Rectal smooth muscle tissue (tissue), 1 donor: ENCODE measurements around the gene ZMAT5.

ENCODE experiments used
- H3K27ac ChIP-seq: one replicate; pipeline ENCODE4 v1.7.0; 2013; ENCODE audit warnings: low read depth, low read length, inconsistent platforms
- H3K27me3 ChIP-seq: one replicate; pipeline ENCODE4 v1.7.0; 2013; ENCODE audit warnings: low read length; ENCODE audit not compliant: control insufficient read depth, insufficient read depth
- H3K36me3 ChIP-seq: one replicate; pipeline ENCODE4 v1.7.0; 2013; ENCODE audit warnings: low read length; ENCODE audit not compliant: control insufficient read depth, insufficient read depth
- H3K4me1 ChIP-seq: one replicate; pipeline ENCODE4 v1.7.0; 2013; ENCODE audit warnings: low read length; ENCODE audit not compliant: control insufficient read depth, insufficient read depth
- H3K4me3 ChIP-seq: one replicate; pipeline ENCODE4 v1.7.0; 2013; ENCODE audit warnings: low read length
- H3K9ac ChIP-seq: one replicate; pipeline ENCODE4 v1.7.0; 2013; ENCODE audit warnings: low read length

Gene ZMAT5

DNA sequence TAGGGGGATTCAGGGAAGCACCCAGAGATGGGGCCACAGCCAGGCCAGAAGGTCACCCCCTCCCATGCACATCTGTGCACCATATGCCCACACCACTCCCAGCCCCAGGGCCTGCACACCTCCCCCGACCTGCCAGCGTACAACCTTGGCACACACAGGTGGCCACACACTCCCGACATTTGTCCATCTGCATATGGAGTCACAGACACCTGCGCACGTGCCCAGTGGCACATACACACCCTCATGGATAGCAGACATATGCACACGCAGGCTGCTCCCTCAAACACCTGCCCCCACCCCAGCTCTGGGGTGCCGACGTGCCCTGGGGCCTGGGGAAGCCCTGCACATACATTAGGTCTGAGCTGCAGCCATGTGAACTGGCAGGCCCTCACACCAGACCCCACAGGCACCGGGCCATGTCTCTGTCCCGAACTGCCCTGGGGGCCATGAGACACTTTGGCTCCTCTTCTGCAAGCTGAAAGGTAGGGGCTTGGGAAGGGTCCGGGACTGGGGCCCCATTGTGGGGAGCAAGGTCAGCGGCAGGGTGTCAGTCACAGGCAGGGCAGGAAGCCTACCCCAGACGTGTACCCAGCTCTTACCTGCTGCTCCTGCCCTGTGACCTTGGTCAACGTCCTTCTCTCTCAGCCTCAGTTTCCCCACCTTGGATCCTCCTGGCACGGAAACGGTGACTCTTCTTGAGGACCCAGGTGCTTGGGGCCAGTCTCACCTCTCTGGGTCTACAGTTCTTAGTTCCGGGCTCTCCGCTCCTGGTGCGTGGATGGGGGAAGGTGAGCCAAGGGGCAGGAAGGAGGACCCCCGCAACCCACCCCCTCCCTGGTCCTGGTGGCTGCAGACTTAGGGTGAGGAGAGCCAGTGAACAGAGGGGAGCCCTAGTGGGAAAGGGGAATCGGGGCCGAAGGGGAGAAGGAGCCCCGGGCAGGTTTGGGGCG, 47.6 kb downstream of the ZMAT5 start:
- Histone ChIP-seq H3K27ac (no peak overlapping the region), H3K9ac (no peak overlapping the region), H3K4me1 (no peaks in the 10 kb centered on the region), H3K4me3 (peak overlapping the region; percentile 27), H3K36me3 (no peaks in the 10 kb centered on the region), H3K27me3 (peaks cover 20% of the 10 kb centered on the region)

GRCh38 chr22:29717789-29718188, 49.0 kb downstream of the ZMAT5 start:
- Histone ChIP-seq H3K9ac (no peak overlapping the region), H3K4me1 (no peaks in the 10 kb centered on the region), H3K4me3 (no peak overlapping the region), H3K36me3 (no peaks in the 10 kb centered on the region), H3K27ac (no peak overlapping the region), H3K27me3 (peaks cover 20% of the 10 kb centered on the region)

DNA sequence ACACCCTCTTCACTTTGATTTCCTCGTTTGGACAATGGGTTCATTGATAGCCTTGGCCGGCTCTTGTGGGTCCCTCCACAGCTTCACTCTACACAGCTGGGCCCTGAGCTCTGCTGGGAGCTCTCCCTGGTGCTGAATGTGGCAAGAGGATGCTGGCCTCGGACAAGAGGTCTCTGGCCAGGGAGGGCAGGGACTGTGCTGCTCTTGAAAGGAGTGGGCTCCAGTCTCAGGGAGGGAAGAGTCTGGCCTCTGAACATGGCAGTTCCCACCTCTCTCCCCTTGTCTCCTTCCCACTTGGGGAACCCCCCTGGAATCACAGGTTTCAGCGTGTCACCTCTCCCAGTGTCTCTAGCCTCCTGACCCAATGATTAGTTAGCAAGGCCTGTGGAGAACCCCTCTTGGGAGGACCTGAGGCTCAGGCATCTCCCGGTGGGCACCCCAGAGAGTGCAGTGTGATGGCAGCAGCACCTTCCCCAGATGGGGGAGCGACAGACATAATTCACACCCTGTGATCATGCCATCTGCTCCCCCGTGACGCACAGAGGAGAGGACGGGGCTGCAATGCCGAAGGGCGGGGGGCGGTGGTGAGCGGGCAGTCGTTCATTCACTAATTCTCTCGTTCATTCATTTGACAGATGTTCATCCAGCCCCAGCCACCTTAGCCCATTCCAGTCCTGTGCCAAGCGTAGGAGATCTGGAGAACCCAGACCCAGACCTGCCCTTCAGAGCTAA, 49.8 kb downstream of the ZMAT5 start:
- no peak overlapping the region for H3K4me3 ChIP-seq
- H3K27ac ChIP-seq: no peak overlapping the region
- no peaks in the 10 kb centered on the region for H3K4me1 ChIP-seq
- H3K9ac ChIP-seq: no peak overlapping the region
- no peaks in the 10 kb centered on the region for H3K36me3 ChIP-seq
- H3K27me3 ChIP-seq: peaks cover 20% of the 10 kb centered on the region

GRCh38 chr22:29715705-29716104, 51.1 kb downstream of the ZMAT5 start:
- Histone ChIP-seq H3K9ac (no peak overlapping the region), H3K27ac (no peak overlapping the region), H3K27me3 (peaks cover 11% of the 10 kb centered on the region), H3K36me3 (no peaks in the 10 kb centered on the region), H3K4me1 (no peaks in the 10 kb centered on the region), H3K4me3 (no peak overlapping the region)

- no peaks in the 10 kb centered on the region for H3K4me1 ChIP-seq
- H3K27me3 ChIP-seq: peaks cover 11% of the 10 kb centered on the region
- H3K27ac ChIP-seq: no peak overlapping the region
- no peak overlapping the region for H3K9ac ChIP-seq
- no peaks in the 10 kb centered on the region for H3K36me3 ChIP-seq
- no peak overlapping the region for H3K4me3 ChIP-seq
Measured at GRCh38 chr22:29715240-29715639, 51.6 kb downstream of the ZMAT5 start.

- no peak overlapping the region for H3K9ac ChIP-seq
- no peaks in the 10 kb centered on the region for H3K4me1 ChIP-seq
- no peaks in the 10 kb centered on the region for H3K36me3 ChIP-seq
- peaks cover 3% of the 10 kb centered on the region for H3K27me3 ChIP-seq
- H3K27ac ChIP-seq: no peak overlapping the region
- H3K4me3 ChIP-seq: no peak overlapping the region
Measured at GRCh38 chr22:29713156-29713727, 53.6 kb downstream of the ZMAT5 start.

GRCh38 chr22:29712119-29712518, 54.7 kb downstream of the ZMAT5 start:
- H3K9ac ChIP-seq: no peak overlapping the region
- H3K27ac ChIP-seq: no peak overlapping the region
- H3K4me1 ChIP-seq: no peaks in the 10 kb centered on the region
- no peak overlapping the region for H3K4me3 ChIP-seq
- no peaks in the 10 kb centered on the region for H3K36me3 ChIP-seq
- H3K27me3 ChIP-seq: peaks cover 3% of the 10 kb centered on the region

- Histone ChIP-seq H3K27me3 (peaks cover 3% of the 10 kb centered on the region), H3K27ac (no peak overlapping the region), H3K4me3 (no peak overlapping the region), H3K9ac (no peak overlapping the region), H3K36me3 (no peaks in the 10 kb centered on the region), H3K4me1 (no peaks in the 10 kb centered on the region)
Measured at GRCh38 chr22:29710922-29711593, 55.7 kb downstream of the ZMAT5 start.

- H3K4me3 ChIP-seq: no peak overlapping the region
- no peak overlapping the region for H3K27ac ChIP-seq
- H3K4me1 ChIP-seq: no peaks in the 10 kb centered on the region
- H3K36me3 ChIP-seq: no peaks in the 10 kb centered on the region
- peaks cover 3% of the 10 kb centered on the region for H3K27me3 ChIP-seq
- H3K9ac ChIP-seq: no peak overlapping the region
Measured at GRCh38 chr22:29710193-29710592, 56.6 kb downstream of the ZMAT5 start.

- peaks cover 3% of the 10 kb centered on the region for H3K27me3 ChIP-seq
- peaks cover 4% of the 10 kb centered on the region for H3K4me1 ChIP-seq
- no peak overlapping the region for H3K4me3 ChIP-seq
- no peak overlapping the region for H3K27ac ChIP-seq
- H3K36me3 ChIP-seq: no peaks in the 10 kb centered on the region
- no peak overlapping the region for H3K9ac ChIP-seq
Measured at GRCh38 chr22:29707471-29707870, 59.3 kb downstream of the ZMAT5 start.

DNA sequence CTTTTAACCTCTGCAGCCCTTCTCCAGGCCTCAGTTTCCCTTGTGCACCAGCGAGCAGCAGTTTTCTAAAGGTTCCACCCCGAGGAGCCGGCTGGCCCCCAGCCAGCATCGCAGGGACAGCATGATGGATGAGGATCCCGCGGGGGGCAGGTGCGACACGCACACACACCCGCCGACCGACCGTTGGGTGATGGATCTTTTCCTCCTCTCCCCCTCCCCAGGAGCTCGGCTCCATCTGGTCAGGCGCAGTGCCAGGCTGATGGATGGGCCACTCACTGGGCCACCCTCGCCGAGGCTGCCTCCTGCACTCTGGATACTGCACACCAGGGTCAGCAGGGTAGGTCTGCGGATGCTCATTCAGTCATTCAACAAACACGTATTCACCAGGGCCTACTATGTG, 59.8 kb downstream of the ZMAT5 start:
- Histone ChIP-seq H3K4me1 (peaks cover 4% of the 10 kb centered on the region), H3K27ac (no peak overlapping the region), H3K36me3 (no peaks in the 10 kb centered on the region), H3K27me3 (peaks cover 3% of the 10 kb centered on the region), H3K9ac (no peak overlapping the region), H3K4me3 (no peak overlapping the region)

- Histone ChIP-seq H3K36me3 (no peaks in the 10 kb centered on the region), H3K4me3 (no peak overlapping the region), H3K9ac (no peak overlapping the region), H3K27ac (no peak overlapping the region), H3K4me1 (peaks cover 4% of the 10 kb centered on the region), H3K27me3 (peaks cover 3% of the 10 kb centered on the region)
Measured at GRCh38 chr22:29706486-29706885, 60.3 kb downstream of the ZMAT5 start.
